ENCODE results near the gene TMCC1.
"Not testable (repeated sequence)": the region's sequence is repeated elsewhere in the genome, so short reads cannot be mapped to it uniquely, and the experiment has no call there.

TMCC1 gene

DNA sequence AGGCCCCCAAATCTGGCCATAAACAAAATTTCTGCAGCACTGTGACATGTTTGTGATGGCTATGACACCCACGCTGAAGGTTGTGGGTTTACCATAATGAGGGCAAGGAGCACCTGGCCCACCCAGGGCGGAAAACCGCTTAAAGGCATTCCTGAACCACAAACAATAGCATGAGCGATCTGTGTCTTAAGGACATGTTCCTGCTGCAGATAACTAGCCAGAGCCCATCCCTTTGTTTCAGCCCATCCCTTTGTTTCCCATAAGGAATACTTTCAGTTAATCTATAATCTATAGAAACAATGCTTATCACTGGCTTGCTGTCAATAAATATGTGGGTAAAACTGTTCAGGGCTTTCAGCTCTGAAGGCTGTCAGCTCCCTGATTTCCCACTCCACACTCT is 7.8 kb upstream of the TMCC1 start:
- DNase-seq; in situ Hi-C loops (cut with HindIII; ENCODE audit: low pct_ligation_motif_present, low pct_unique_long_range_greater_than_20kb, low sequenced_read_pairs): not testable (repeated sequence)

- in situ Hi-C loops (cut with HindIII; ENCODE audit: low pct_ligation_motif_present, low pct_unique_long_range_greater_than_20kb, low sequenced_read_pairs), result no loop called here
Measured at GRCh38 chr3:129897026-129897425, 3.5 kb upstream of the TMCC1 start.

DNA sequence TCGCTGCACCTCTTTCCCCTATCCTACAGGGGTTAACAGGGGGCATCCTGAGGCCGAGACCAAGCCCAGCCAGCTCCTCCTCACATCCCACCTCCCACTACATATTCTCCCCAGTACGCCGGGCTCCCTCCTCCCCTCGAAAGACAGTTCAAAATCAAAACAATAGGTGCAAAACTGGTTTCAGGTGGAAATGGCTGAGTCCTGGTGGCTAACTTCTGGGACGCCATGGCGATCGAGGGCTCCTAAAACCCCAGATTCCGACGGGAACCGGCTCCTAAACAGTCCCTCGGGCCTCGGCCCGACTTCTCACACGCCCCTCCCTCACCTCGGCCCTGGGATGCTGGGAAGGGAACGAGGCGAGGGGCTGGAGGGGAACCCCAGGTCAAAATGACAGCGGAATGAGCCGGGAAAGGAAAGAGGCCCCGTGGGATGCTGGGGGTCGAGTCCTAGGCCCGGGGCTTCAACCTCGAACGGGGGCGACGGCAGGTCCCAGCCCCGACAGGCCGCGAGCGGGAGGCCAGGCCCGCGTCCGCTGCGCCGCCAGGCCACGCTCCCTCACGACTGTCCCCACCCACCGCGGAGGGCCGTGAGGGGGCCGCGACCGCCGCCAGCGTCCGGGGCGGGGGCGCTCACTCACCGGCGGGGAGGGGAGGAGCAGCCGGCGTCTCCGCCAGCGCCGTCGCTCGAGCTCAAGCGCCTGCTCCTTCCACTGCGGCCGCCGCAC is 492 bp downstream of the TMCC1 start:
- in situ Hi-C loops (cut with HindIII; ENCODE audit: low pct_ligation_motif_present, low pct_unique_long_range_greater_than_20kb, low sequenced_read_pairs), result no loop called here
- DNase-seq, result no peak

More at GRCh38 chr3:129897026-129897425, 3.5 kb upstream of the TMCC1 start:
- DNase-seq, result no peak

GRCh38 chr3:129892486-129892856 is 1.0 kb downstream of the TMCC1 start:
- DNase-seq, result peak; percentile 9
- in situ Hi-C loops (cut with HindIII; ENCODE audit: low pct_ligation_motif_present, low pct_unique_long_range_greater_than_20kb, low sequenced_read_pairs), result no loop called here

GRCh38 chr3:129890891-129891290 is 2.6 kb downstream of the TMCC1 start:
- DNase-seq, result no peak

DNA sequence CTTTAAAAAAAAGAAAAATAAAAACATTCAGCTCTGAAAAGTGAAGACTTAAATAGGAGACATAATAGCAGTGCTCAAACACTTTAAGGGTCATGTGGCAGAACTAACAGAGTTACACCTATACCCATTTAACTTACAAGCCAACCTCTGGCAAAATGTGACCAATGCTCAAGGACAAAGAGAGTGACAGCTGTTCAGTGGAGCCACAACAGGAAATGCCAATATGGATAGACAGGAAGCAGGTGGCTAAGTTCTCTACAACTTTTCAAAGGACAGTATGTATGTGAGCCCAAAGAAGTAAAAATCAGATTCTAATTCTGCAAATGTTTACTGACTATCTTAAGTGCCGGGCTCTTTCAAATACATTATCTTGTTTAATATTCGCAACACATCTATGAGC is 3.4 kb downstream of the TMCC1 start:
- in situ Hi-C loops (cut with HindIII; ENCODE audit: low pct_ligation_motif_present, low pct_unique_long_range_greater_than_20kb, low sequenced_read_pairs), result no loop called here
- peak; percentile 5 for DNase-seq

More at GRCh38 chr3:129890891-129891290, 2.6 kb downstream of the TMCC1 start:
- in situ Hi-C loops (cut with HindIII; ENCODE audit: low pct_ligation_motif_present, low pct_unique_long_range_greater_than_20kb, low sequenced_read_pairs), result no loop called here

GRCh38 chr3:129888771-129889170 is 4.7 kb downstream of the TMCC1 start:
- DNase-seq, result peak; percentile 88
- in situ Hi-C loops (cut with HindIII; ENCODE audit: low pct_ligation_motif_present, low pct_unique_long_range_greater_than_20kb, low sequenced_read_pairs), result no loop called here

DNA sequence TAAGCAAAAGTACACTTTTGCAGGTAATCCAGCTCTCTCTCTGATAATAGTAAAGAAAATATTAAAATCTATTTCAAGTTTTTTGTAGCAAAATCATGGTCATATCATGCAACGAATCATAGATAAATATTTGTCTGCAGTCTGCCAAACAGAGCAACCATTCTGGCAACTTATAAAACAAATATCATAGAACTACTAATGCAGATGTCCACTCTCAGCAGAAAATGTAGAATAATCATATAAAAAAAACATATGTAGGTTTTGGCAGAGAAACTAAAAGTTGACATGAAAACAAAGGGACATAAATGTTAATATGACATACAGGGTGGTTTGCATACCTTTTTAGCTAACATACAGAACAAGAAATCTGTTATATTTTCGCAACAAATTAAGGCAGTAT is 12.2 kb downstream of the TMCC1 start:
- no peak for DNase-seq
- in situ Hi-C loops (cut with HindIII; ENCODE audit: low pct_ligation_motif_present, low pct_unique_long_range_greater_than_20kb, low sequenced_read_pairs), result no loop called here

GRCh38 chr3:129878355-129878754 is 15.2 kb downstream of the TMCC1 start:
- no peak for DNase-seq
- in situ Hi-C loops (cut with HindIII; ENCODE audit: low pct_ligation_motif_present, low pct_unique_long_range_greater_than_20kb, low sequenced_read_pairs), result no loop called here

DNA sequence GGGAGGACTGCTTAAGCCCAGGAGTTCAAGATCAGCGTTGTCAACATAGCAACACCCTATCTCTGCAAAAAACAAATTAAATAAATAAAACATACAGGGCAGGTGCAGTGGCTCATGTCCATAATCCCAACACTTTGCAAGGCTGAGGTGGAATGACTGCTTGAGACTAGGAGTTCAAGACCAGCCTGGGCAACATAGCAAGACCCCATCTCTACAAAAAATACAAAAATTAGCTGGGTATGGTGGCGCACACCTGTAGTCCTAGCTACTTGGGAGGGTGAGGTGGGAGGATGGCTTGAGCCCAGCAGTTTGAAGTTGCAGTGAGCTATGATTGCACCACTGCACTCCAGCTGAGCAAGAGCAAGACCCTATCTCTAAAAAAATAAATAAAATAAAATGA is 19.0 kb downstream of the TMCC1 start:
- in situ Hi-C loops (cut with HindIII; ENCODE audit: low pct_ligation_motif_present, low pct_unique_long_range_greater_than_20kb, low sequenced_read_pairs); DNase-seq: not testable (repeated sequence)

DNA sequence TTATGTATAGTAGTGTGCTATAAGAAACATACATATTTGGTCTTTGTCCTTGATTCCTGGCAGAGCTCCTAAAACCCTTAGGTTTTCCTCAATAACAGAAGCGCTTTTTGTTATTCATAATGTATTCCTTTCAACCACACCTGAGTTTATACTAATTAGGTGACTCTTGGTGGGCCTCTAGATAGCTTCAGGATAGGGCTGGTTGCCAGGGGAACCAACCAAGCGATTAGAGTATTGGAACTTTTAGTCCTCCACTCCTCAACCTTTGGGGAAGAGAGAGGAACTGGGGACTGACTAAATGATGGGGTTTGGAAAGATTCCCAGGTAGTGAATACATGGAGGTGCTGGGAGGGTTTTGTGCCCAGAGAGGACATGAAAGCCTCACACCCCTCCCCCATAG is 24.6 kb downstream of the TMCC1 start:
- no peak for DNase-seq
- in situ Hi-C loops (cut with HindIII; ENCODE audit: low pct_ligation_motif_present, low pct_unique_long_range_greater_than_20kb, low sequenced_read_pairs), result no loop called here

- in situ Hi-C loops (cut with HindIII; ENCODE audit: low pct_ligation_motif_present, low pct_unique_long_range_greater_than_20kb, low sequenced_read_pairs), result no loop called here
- no peak for DNase-seq
Measured at GRCh38 chr3:129867506-129868124, 25.9 kb downstream of the TMCC1 start.

DNA sequence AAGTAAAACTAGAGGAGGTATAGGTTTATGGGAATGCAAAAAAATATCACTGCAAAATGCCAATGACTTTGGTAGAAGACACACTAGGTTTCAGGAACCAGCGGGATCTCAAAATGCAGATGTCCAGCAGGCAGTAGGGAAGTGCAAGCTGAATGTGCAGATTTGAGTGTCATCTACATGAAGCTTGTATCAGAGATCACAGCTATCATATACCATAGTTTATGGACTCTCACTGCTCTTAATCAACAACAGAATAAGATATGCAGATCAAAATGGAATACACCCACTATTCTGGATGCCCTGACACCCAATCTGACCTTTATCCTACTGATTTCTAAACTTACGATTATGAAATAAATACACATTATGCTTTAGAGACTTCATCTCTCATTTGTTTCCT is 27.7 kb downstream of the TMCC1 start:
- no peak for DNase-seq
- in situ Hi-C loops (cut with HindIII; ENCODE audit: low pct_ligation_motif_present, low pct_unique_long_range_greater_than_20kb, low sequenced_read_pairs), result no loop called here

DNA sequence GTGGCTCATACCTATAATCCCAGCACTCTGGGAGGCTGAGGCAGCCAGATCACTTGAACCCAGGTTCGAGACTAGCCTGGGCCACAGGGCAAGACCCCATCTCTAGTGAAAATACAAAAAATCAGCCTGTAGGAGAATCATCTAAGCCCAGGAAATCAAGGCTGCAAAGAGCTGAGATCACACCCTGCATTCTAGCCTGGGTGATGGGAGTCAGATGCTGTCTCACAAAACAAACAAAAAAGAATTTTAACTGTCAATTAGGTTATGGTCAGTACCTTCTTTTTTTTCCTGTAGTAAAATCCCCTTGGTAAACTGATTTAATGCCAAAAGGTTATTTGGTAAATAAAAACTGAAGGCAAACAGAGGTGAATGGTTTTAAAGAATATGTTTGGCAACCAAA is 29.0 kb downstream of the TMCC1 start:
- no peak for DNase-seq
- in situ Hi-C loops (cut with HindIII; ENCODE audit: low pct_ligation_motif_present, low pct_unique_long_range_greater_than_20kb, low sequenced_read_pairs), result no loop called here

GRCh38 chr3:129859272-129859671 is 34.2 kb downstream of the TMCC1 start:
- DNase-seq, result no peak
- in situ Hi-C loops (cut with HindIII; ENCODE audit: low pct_ligation_motif_present, low pct_unique_long_range_greater_than_20kb, low sequenced_read_pairs), result no loop called here

DNA sequence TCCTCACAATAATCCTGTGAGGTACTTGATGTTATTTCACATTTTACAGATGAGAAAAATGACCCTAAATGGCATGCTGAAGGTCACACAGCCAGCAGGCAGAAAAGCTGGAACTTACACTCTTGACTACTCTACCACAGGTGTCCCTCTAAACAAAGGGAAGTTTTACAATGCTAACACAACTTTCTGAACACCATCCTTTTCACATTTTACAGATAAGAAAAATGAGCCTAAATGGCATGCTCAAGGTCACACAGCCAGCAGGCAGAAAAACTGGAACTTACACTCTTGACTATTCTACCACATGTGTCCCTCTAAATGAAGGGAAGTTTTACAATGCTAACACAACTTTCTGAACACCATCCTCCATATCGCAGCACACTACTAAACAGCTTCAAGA is 35.6 kb downstream of the TMCC1 start:
- in situ Hi-C loops (cut with HindIII; ENCODE audit: low pct_ligation_motif_present, low pct_unique_long_range_greater_than_20kb, low sequenced_read_pairs), result no loop called here

GRCh38 chr3:129856790-129857189 is 36.7 kb downstream of the TMCC1 start:
- DNase-seq; in situ Hi-C loops (cut with HindIII; ENCODE audit: low pct_ligation_motif_present, low pct_unique_long_range_greater_than_20kb, low sequenced_read_pairs): not testable (repeated sequence)

More for the DNA sequence above, 35.6 kb downstream of the TMCC1 start:
- no peak for DNase-seq

- DNase-seq, result peak; percentile 49
- in situ Hi-C loops (cut with HindIII; ENCODE audit: low pct_ligation_motif_present, low pct_unique_long_range_greater_than_20kb, low sequenced_read_pairs), result no loop called here
Measured at GRCh38 chr3:129855832-129856419, 37.6 kb downstream of the TMCC1 start.

DNA sequence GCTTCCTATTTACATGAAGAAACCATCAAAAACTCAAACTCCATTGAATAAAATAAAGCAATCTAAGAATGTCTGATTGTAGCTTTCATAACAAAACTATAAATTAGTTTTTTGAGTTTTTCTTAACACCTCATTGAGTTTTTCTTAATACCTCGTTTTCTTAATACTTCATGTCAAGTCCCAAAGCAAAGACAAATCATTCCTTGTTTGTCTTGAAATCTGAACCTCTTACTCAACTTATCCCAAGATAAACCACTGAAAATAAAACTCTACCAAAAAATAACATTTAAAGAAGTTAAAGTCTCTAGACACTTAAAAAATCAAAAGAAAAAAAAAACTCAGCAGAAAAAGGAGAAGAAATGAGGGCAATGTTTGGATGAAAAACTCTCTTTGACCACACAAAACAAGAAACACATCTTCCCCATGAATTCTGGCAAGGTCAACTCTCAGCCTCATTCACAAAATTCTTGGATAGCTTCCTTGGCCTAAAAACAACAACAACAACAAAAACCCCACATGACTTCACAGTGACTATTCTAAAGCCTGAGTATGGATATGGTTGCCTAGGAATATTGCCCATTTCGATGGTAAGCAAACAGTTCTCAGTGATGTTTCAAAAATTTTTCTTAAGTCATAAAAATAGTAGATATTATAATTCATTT is 38.2 kb downstream of the TMCC1 start:
- in situ Hi-C loops (cut with HindIII; ENCODE audit: low pct_ligation_motif_present, low pct_unique_long_range_greater_than_20kb, low sequenced_read_pairs), result no loop called here
- DNase-seq, result no peak

Measured in ACHN (cell line).